GM12878 (cell line): ENCODE data around the gene ASF1B. TPM values are rescaled to one million over a fixed set of nuclear protein-coding genes. Genes with fewer than 3 reads are reported as not detected.

Experiments used
- ATAC-seq: fragments of 200-7000 bp; cut with Tn5 transposase; 3 replicates; pipeline ENCODE4 v1.9.1; 2020; ENCODE audit warnings: mild to moderate bottlenecking, moderate library complexity
- BruUV-seq: library from RNA; stranded (reverse); fragments of 400-500 nt; replicated peaks from 2 replicates; lab custom pipeline; 2021; lab: Mats Ljungman, UMichigan
- CTCF ChIA-PET: fragments of 300-600 bp; sonication (Branson Sonifier 250); formaldehyde crosslinking; extraction: SDS; loops from one replicate; lab custom pipeline; 2021; ENCODE audit warnings: inconsistent platforms; lab: Yijun Ruan, JAX
- POLR2A ChIA-PET: fragments of 350-600 bp; formaldehyde crosslinking; extraction: SDS; loops from one replicate; lab custom pipeline; 2021; ENCODE audit warnings: inconsistent platforms; lab: Charles Lee
- RAD21 ChIA-PET: fragments of 300-600 bp; sonication (Branson Sonifier 250); formaldehyde crosslinking; loops from one replicate; lab custom pipeline; 2023; ENCODE audit warnings: antibody characterized with exemption; ENCODE audit not compliant: unreplicated experiment; lab: Charles Lee
- SMC1A ChIA-PET: fragments of 300-600 bp; sonication (Branson Sonifier 250); formaldehyde crosslinking; loops from one replicate; lab custom pipeline; 2023; ENCODE audit not compliant: unreplicated experiment, uncharacterized antibody; lab: Charles Lee
- DNase-seq: peaks from one replicate; pipeline ENCODE4 v3.0.0-alpha.2; 2011; ENCODE audit warnings: low read depth, low spot score
- FAIRE-seq: peaks from 3 replicates; lab custom pipeline; 2011; peaks lifted over from hg19 to GRCh38; lab: Jason Lieb, UNC
- H2AFZ ChIP-seq: 2 replicates; pipeline ENCODE4 v1.6.0; 2011; ENCODE audit warnings: low read depth, low read length, control low read depth; ENCODE audit not compliant: control insufficient read depth
- H3K27ac ChIP-seq: 2 replicates; pipeline ENCODE4 v1.5.1; 2011; ENCODE audit warnings: control low read depth; ENCODE audit not compliant: control insufficient read depth, insufficient read depth
- H3K27me3 ChIP-seq, 2 experiments: replicated peaks in 1 of 2; 2 replicates each; pipeline versions ENCODE4 v1.6.0 to v1.6.1; 2011; ENCODE audit warnings: low read length in 1 of 2; ENCODE audit not compliant: control insufficient read depth in 2 of 2, insufficient read depth in 2 of 2
- H3K36me3 ChIP-seq, 2 experiments: 2 replicates each; pipeline ENCODE4 v1.5.1; 2011; ENCODE audit warnings: low read length in 1 of 2; ENCODE audit not compliant: control insufficient read depth in 2 of 2, insufficient read depth in 2 of 2
- H3K4me1 ChIP-seq: 2 replicates; pipeline ENCODE4 v1.6.1; 2011; ENCODE audit warnings: mild to moderate bottlenecking, low read length, moderate library complexity, mixed read lengths; ENCODE audit not compliant: control insufficient read depth, insufficient read depth
- H3K4me2 ChIP-seq: 2 replicates; pipeline ENCODE4 v1.6.0; 2011; ENCODE audit warnings: control low read depth; ENCODE audit not compliant: control insufficient read depth, insufficient read depth
- H3K4me3 ChIP-seq: fragments of 200-600 bp; sonication (generic); 2 replicates; pipeline ENCODE4 v1.5.1; 2016
- H3K79me2 ChIP-seq: 2 replicates; pipeline ENCODE4 v1.6.0; 2011; ENCODE audit warnings: low read length; ENCODE audit not compliant: control insufficient read depth, insufficient read depth
- H3K9ac ChIP-seq: 2 replicates; pipeline ENCODE4 v1.8.0; 2011; ENCODE audit warnings: low read length, control low read depth, mixed read lengths; ENCODE audit not compliant: control insufficient read depth, insufficient read depth
- H3K9me3 ChIP-seq: replicated peaks from 3 replicates; pipeline ENCODE4 v1.5.1; 2011; ENCODE audit warnings: mild to moderate bottlenecking, low read length; ENCODE audit not compliant: control insufficient read depth, insufficient read depth
- H4K20me1 ChIP-seq: 2 replicates; pipeline ENCODE4 v1.6.0; 2011; ENCODE audit not compliant: control insufficient read depth, insufficient read depth
- GABPA ChIP-seq: IDR thresholded peaks from 2 replicates; pipeline ENCODE4 v1.6.1; 2014; ENCODE audit warnings: antibody characterized with exemption, low read depth, mild to moderate bottlenecking, inconsistent platforms
- HDAC6 ChIP-seq: fragments of 200-600 bp; sonication (generic); IDR thresholded peaks from one replicate; pipeline ENCODE4 v1.8.0; 2017; ENCODE audit warnings: antibody characterized with exemption; ENCODE audit not compliant: unreplicated experiment
- MEF2B ChIP-seq: fragments of 450-650 bp; IDR thresholded peaks from 2 replicates; pipeline ENCODE4 v1.6.1; 2018; ENCODE audit warnings: mild to moderate bottlenecking, moderate library complexity; ENCODE audit not compliant: partially characterized antibody, poor library complexity, severe bottlenecking
- MXI1 ChIP-seq: fragments of 150-350 bp; IDR thresholded peaks from 2 replicates; pipeline ENCODE4 v1.6.1; 2011; ENCODE audit warnings: low read depth, mild to moderate bottlenecking, inconsistent platforms, low read length, improper control_type of control experiment
- RAD21 ChIP-seq: IDR thresholded peaks from 2 replicates; pipeline ENCODE4 v1.6.1; 2011; ENCODE audit warnings: mild to moderate bottlenecking, low read depth, low read length, moderate library complexity; ENCODE audit not compliant: insufficient read depth
- RUNX3 ChIP-seq: IDR thresholded peaks from 2 replicates; pipeline ENCODE4 v1.6.1; 2012; ENCODE audit warnings: low read length, inconsistent platforms
- SMAD5 ChIP-seq: IDR thresholded peaks from 2 replicates; pipeline ENCODE4 v1.6.1; 2016; ENCODE audit warnings: antibody characterized with exemption, low read depth
- SP1 ChIP-seq: IDR thresholded peaks from one replicate; pipeline ENCODE4 v1.6.1; 2011; ENCODE audit warnings: low read depth, low read length
- SREBF2 ChIP-seq: IDR thresholded peaks from 2 replicates; pipeline ENCODE4 v1.6.1; 2012; ENCODE audit warnings: mild to moderate bottlenecking, low read length
- TARDBP ChIP-seq: IDR thresholded peaks from 2 replicates; pipeline ENCODE4 v1.6.1; 2016; ENCODE audit warnings: borderline replicate concordance
- whole genome bisulfite sequencing: methylation state at CpG from one replicate; pipeline ENCODE4 v1.1.6; 2016; ENCODE audit warnings: low lambda C conversion rate; ENCODE audit not compliant: insufficient replicate concordance, insufficient coverage; ENCODE audit errors: missing lambda C conversion rate; 5-methylcytosine and 5-hydroxymethylcytosine counted together
- in situ Hi-C: fragments of 300-500 bp; cut with MboI; formaldehyde crosslinking; loops from 9 replicates; pipeline ENCODE4 v1.14.3; 2018; ENCODE audit warnings: mixed read lengths
- intact Hi-C: fragments of 100-400 bp; cut with micrococcal nuclease; formaldehyde crosslinking; loops from one replicate; pipeline ENCODE4 v1.14.2; 2022; ENCODE audit not compliant: unreplicated experiment
- polyA plus RNA-seq, 11 experiments: library from polyadenylated mRNA; depleted of rRNA in 4 of 11; unstranded in 6 of 11; stranded (reverse) in 5 of 11; fragments of >200 nt; fragmentation: Nextera tagmentation in 4 of 11; fragmentation: Illumina TruSeq in 1 of 11; extraction: Ambion mirVana in 4 of 11; extraction: Trizol in 1 of 11; gene quantifications; 1 replicate in 1 of 11; 2 replicates in 10 of 11; pipeline versions ENCODE4 v1.2.1 to v1.2.3, GENCODE V29; 2011 to 2016; ENCODE audit warnings: inconsistent platforms in 2 of 11, missing spikeins in 2 of 11, low read depth in 1 of 11
- total RNA-seq, 4 experiments: library from RNA; depleted of rRNA in 3 of 4; stranded (reverse); fragments of >200 nt in 3 of 4; fragmentation: Illumina TruSeq in 1 of 4; extraction: Trizol in 1 of 4; gene quantifications; 2 replicates each; pipeline versions ENCODE4 v1.2.1 to v1.2.3, GENCODE V29; 2013 to 2021
- TF ChIP-seq, protein P1 (sequence below): fragments of 450-650 bp; IDR thresholded peaks from 2 replicates; pipeline ENCODE4 v1.6.1; 2014; ENCODE audit warnings: mild to moderate bottlenecking

ASF1B gene
- total and polyA plus RNA-seq, 10 of the 15 experiments (the other 5 are each of a cell fraction or from before 2014, with no cell fraction given) = 10.4 to 217 (median 90.2) TPM

DNA sequence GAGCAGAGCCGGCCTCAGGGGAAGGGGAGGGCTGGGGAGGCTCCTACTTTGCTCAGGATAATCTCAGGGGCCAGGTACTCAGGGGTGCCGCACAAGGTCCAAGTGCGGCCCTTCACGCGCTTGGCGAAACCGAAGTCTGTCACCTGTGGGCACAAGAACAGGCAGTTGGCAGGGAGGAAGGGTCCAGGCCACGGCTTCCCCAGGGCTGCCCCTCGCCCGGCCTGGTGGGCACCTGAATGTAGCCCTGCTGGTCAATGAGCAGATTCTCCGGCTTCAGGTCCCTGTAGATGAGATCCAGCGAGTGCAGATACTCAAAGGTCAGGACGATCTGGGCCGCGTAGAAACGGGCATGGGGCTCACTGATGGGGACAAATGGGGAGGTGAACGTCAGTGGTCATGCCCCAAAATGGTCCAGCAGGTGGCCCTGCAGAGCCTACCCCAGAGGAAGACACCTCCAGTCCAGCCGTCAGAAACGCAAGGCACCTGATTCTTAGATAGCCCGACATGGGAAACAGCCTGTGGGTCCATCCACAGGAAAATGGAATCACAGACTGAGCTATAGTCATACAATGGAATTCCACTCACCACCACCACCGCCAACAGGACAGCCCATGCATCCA is 38.7 kb downstream of the ASF1B start:
- SMC1A ChIA-PET = no interaction called here
- TF ChIP-seq SP1 (no peak), HDAC6 (no peak), MEF2B (no peak), RAD21 (no peak), SREBF2 (no peak), MXI1 (no peak), GABPA (no peak), TARDBP (no peak), SMAD5 (no peak), RUNX3 (no peak)
- TF ChIP-seq, protein P1, sequence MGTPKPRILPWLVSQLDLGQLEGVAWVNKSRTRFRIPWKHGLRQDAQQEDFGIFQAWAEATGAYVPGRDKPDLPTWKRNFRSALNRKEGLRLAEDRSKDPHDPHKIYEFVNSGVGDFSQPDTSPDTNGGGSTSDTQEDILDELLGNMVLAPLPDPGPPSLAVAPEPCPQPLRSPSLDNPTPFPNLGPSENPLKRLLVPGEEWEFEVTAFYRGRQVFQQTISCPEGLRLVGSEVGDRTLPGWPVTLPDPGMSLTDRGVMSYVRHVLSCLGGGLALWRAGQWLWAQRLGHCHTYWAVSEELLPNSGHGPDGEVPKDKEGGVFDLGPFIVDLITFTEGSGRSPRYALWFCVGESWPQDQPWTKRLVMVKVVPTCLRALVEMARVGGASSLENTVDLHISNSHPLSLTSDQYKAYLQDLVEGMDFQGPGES = no peak
- POLR2A ChIA-PET = no interaction called here

More for the DNA sequence above, 38.7 kb downstream of the ASF1B start:
- Histone ChIP-seq H3K4me2 (no peak overlapping the region), H3K27ac (no peak overlapping the region), H3K27me3 (no peaks in the 10 kb centered on the region), H4K20me1 (no peaks in the 10 kb centered on the region), H3K4me1 (no peaks in the 10 kb centered on the region), H3K36me3 (peaks cover 2 to 17% of the 10 kb centered on the region in 2 experiments), H3K9ac (no peak overlapping the region), H3K4me3 (no peak overlapping the region), H3K79me2 (no peaks in the 10 kb centered on the region; the same call in 1 of the 2 replicates), H3K9me3 (peaks cover 2% of the 10 kb centered on the region; the same call in 1 of the 3 replicates), H2AFZ (no peak overlapping the region)
- 89% methylated on average over 21 of the region's 21 CpGs for WGBS
- ChIA-PET CTCF (no interaction called here), RAD21 (no interaction called here)
- FAIRE-seq = no peak
- BruUV-seq = no TSS peak
- intact Hi-C loops (no loop called here), in situ Hi-C loops (no loop called here)
- no peak for DNase-seq
- no peak for ATAC-seq
